Fibroblast of mammary gland (primary cell): ENCODE data around the gene DLG2.
"Not testable (repeated sequence)": the region's sequence is repeated elsewhere in the genome, so short reads cannot be mapped to it uniquely, and the experiment has no call there.

Source experiments
- DNase-seq: peaks from one replicate; pipeline ENCODE4 v3.0.0-alpha.2; 2010; ENCODE audit warnings: low read depth
- H3K4me3 ChIP-seq: 2 replicates; pipeline ENCODE4 v1.5.1; 2011; ENCODE audit warnings: low read depth, mild to moderate bottlenecking, low read length, moderate library complexity; ENCODE audit not compliant: control insufficient read depth
- TF ChIP-seq, protein P1 (sequence below): conservative IDR thresholded peaks from 2 replicates; pipeline ENCODE4 v1.5.1; 2011; ENCODE audit warnings: low read depth, low read length, inconsistent platforms; ENCODE audit not compliant: control insufficient read depth, insufficient read depth

DLG2 gene

GRCh38 chr11:85281550-85281949 is 345.6 kb downstream of the DLG2 start:
- TF ChIP-seq, protein P1, sequence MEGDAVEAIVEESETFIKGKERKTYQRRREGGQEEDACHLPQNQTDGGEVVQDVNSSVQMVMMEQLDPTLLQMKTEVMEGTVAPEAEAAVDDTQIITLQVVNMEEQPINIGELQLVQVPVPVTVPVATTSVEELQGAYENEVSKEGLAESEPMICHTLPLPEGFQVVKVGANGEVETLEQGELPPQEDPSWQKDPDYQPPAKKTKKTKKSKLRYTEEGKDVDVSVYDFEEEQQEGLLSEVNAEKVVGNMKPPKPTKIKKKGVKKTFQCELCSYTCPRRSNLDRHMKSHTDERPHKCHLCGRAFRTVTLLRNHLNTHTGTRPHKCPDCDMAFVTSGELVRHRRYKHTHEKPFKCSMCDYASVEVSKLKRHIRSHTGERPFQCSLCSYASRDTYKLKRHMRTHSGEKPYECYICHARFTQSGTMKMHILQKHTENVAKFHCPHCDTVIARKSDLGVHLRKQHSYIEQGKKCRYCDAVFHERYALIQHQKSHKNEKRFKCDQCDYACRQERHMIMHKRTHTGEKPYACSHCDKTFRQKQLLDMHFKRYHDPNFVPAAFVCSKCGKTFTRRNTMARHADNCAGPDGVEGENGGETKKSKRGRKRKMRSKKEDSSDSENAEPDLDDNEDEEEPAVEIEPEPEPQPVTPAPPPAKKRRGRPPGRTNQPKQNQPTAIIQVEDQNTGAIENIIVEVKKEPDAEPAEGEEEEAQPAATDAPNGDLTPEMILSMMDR: no peak
- DNase-seq: no peak
- no peak overlapping the region for H3K4me3 ChIP-seq

DNA sequence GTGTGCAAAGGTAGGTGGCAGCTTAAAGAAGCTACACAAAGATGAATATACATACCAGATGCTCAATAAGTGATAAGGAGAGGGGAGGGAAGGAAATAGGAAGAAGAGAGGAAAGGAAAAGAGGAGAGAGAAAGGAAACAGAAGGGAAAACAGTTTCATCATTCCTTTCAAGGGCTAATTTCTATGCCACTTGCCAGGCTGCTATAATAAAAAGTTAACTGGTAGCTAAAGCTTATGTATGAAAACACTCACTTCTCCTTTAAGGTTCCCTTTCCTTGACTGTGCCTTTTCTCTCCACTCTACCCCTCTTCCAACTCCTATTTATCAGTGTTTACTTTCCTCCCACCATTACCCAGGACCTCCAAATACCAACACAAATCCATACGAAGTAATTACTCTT is 347.9 kb downstream of the DLG2 start:
- H3K4me3 ChIP-seq: no peak overlapping the region
- no peak for DNase-seq
- TF ChIP-seq, protein P1: no peak

GRCh38 chr11:85277693-85278092 is 349.5 kb downstream of the DLG2 start:
- DNase-seq: no peak
- no peak overlapping the region for H3K4me3 ChIP-seq
- TF ChIP-seq, protein P1: no peak

DNA sequence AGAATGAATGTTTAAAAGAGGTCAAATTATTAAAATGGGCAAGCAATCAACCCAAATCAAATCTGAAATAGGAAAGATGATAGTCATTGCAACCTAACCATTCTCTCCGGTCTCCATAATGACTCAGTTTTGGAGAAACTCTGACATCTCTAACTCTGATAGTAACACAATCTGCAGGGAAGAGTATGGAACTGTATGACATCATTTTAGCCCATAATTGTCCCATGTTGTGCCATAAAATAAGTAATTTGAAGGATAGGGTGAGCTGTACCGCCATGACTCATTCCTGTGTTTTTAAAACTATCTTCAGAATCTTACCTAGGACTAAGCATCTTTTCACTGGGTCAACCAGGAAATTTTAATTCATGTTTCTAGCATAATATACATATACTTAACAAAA is 350.8 kb downstream of the DLG2 start:
- DNase-seq: peak; percentile 1
- H3K4me3 ChIP-seq: no peak overlapping the region
- TF ChIP-seq, protein P1: no peak

- not testable (repeated sequence) for H3K4me3 ChIP-seq, DNase-seq
These were observed 356.8 kb downstream of the DLG2 start for GRCh38 chr11:85270315-85270714.

- no peak for DNase-seq
- TF ChIP-seq, protein P1: no peak
- H3K4me3 ChIP-seq: no peak overlapping the region
These were observed 358.0 kb downstream of the DLG2 start for GRCh38 chr11:85269109-85269508.

DNA sequence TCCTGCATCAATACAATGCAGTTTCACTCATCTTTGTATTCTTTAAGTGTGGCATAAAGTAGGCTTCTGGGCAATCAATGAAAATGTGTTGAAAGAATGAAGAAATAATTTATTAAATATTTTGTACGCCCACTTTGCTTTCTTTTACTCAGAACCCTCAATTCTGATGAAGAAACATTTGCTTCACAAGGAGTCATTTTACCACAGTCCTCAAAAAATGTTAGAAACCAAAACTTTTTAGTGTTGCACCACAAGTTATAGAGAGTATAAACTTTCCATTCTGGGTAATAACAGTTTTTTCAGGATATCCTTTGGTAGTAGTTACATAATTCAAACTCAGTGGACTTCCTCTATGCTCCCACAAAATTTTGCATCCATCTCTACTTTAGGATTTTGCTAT is 360.5 kb downstream of the DLG2 start:
- no peak overlapping the region for H3K4me3 ChIP-seq
- TF ChIP-seq, protein P1: no peak
- DNase-seq: no peak
